ENCODE results near the gene CIROP. TPM values are rescaled to one million over a fixed set of nuclear protein-coding genes. Genes with fewer than 3 reads are reported as not detected.

The CIROP gene
- total RNA-seq, 1 experiment from 2014 or later, result 0.11 TPM

DNA sequence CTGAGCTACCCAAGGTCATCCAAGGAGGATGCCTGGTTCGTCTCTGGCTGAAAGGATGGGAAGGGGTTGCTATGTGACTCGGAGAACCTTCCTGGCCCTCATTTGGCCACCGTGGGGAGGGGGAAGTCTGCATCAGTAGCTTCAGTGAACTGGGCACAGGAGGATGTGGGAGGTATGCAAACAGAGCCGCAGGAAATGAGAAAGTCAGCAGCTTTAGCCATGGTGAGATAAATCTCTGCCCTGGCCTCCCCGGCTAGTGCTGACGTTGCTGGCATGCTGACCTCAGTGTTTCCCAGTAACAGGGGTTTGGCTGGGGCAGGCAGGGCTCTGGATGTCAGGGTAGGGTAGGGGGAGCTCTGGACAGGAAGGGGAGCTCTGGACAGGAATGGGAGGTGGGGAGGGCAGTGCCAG is 16.6 kb upstream of the CIROP start (continued):
- TF ChIP-seq CDX4 (CRISPR knock-in tag; IDR thresholded peaks at IDR 0.05; ENCODE audit: borderline replicate concordance), result no peak
- TF ChIP-seq NFATC4 (CRISPR knock-in tag; IDR thresholded peaks at IDR 0.05), result no peak
- TF ChIP-seq ZBTB21 (CRISPR knock-in tag; IDR thresholded peaks at IDR 0.05; ENCODE audit: borderline replicate concordance), result no peak
- TF ChIP-seq ERG (CRISPR knock-in tag; IDR thresholded peaks at IDR 0.05), result no peak

DNA sequence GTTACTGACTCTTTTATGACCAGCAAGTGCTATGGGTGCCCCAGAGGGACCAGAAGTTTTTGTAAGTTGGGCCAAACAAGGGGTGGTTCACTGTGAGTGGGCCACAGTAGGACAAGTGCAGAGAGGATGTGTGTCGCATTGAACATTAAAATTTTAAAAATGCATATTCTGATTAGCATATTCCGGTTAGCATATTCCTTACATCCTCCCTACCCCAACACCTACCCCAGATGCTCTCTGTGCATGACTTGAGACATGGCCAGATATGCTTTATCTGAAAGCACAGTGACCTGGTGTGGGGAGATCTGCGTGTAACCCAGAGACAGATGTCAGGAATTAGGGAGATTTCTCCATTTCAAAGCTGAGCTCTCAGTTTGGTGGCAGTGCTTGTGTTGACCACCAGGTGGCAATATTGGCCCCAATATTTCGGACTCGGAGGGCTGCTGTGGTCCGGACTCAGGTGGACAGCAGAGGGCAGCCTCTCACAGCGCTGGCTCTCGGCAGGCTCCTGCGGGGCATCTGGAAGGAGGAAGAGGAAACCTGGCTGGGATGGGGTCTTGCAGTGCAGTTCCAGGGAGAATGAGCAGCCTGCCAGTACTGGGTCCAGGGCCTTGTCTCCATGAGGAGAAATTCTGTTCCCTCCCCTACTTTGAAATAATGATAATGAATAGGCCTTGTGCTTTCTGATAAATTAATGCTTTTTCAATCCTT is 15.9 kb upstream of the CIROP start:
- Mint-ChIP-seq H3K4me1 (peaks cover 61% of the 10 kb centered on the region), H3K27ac (peak overlapping the region; percentile 30; the same call in 1 of the 2 replicates), H3K27me3 (ENCODE audit: low read depth) (peaks cover 4% of the 10 kb centered on the region; the same call in 1 of the 2 replicates), H3K9me3 (no peaks in the 10 kb centered on the region), H3K4me3 (no peak overlapping the region), H3K36me3 (no peaks in the 10 kb centered on the region)
- peak; percentile 79 for ATAC-seq
- ChIA-PET CTCF (interaction anchor here (0.6 to 8.4 kb wide), 95 partner anchors 9 to 582 kb away, joined by 3 to 372 read pairs (median 6); partner anchors contain the start of genes ACIN1, BCL2L2, C14orf119 and CIROP), POLR2A (interaction anchor here (0.6 to 1.4 kb wide), 7 partner anchors 26 to 182 kb away, joined by 3 to 8 read pairs (median 4); partner anchors contain the start of genes ACIN1, C14orf119 and PPP1R3E)
- peak; percentile 94 for DNase-seq (ENCODE audit: low spot score)
- 0 out of 2 replicates have a peak, but pooled peaks have one; percentile 34 for TF ChIP-seq GTF2I (CRISPR knock-in tag; conservative IDR thresholded peaks at IDR 0.05)
- TF ChIP-seq ZNF138 (CRISPR knock-in tag; conservative IDR thresholded peaks at IDR 0.05), result no peak
- TF ChIP-seq, protein P1, sequence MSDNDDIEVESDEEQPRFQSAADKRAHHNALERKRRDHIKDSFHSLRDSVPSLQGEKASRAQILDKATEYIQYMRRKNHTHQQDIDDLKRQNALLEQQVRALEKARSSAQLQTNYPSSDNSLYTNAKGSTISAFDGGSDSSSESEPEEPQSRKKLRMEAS (CRISPR knock-in tag; IDR thresholded peaks at IDR 0.05), result 0 out of 2 replicates have a peak, but pooled peaks have one; percentile 14
- peak; percentile 77 for TF ChIP-seq PRDM15 (CRISPR knock-in tag; IDR thresholded peaks at IDR 0.05)
- TF ChIP-seq ZBTB43 (CRISPR knock-in tag; IDR thresholded peaks at IDR 0.05), result no peak
- TF ChIP-seq HMGXB4 (CRISPR knock-in tag; IDR thresholded peaks at IDR 0.05), result 0 out of 2 replicates have a peak, but pooled peaks have one; percentile 60
- TF ChIP-seq JAZF1 (CRISPR knock-in tag; IDR thresholded peaks at IDR 0.05), result no peak
- TF ChIP-seq E2F4 (CRISPR knock-in tag; IDR thresholded peaks at IDR 0.05; ENCODE audit: borderline replicate concordance, low read depth), result no peak
- TF ChIP-seq SMAD4 (CRISPR knock-in tag; IDR thresholded peaks at IDR 0.05), result no peak
- TF ChIP-seq JUN (CRISPR knock-in tag; IDR thresholded peaks at IDR 0.05), result no peak
- peak; percentile 98 for TF ChIP-seq CTCF (IDR thresholded peaks at IDR 0.05)
- no peak for TF ChIP-seq AR (CRISPR knock-in tag; IDR thresholded peaks at IDR 0.05)
- TF ChIP-seq, protein P2, sequence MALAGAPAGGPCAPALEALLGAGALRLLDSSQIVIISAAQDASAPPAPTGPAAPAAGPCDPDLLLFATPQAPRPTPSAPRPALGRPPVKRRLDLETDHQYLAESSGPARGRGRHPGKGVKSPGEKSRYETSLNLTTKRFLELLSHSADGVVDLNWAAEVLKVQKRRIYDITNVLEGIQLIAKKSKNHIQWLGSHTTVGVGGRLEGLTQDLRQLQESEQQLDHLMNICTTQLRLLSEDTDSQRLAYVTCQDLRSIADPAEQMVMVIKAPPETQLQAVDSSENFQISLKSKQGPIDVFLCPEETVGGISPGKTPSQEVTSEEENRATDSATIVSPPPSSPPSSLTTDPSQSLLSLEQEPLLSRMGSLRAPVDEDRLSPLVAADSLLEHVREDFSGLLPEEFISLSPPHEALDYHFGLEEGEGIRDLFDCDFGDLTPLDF (CRISPR knock-in tag; IDR thresholded peaks at IDR 0.05), result no peak

All from WTC11 (cell line).